ENCODE measurements around the gene RBMS2. TPM values are rescaled to one million over a fixed set of nuclear protein-coding genes. Genes with fewer than 3 reads are reported as not detected.

The RBMS2 gene
- total RNA-seq, 1 experiment from 2014 or later, result 31.0 TPM

DNA sequence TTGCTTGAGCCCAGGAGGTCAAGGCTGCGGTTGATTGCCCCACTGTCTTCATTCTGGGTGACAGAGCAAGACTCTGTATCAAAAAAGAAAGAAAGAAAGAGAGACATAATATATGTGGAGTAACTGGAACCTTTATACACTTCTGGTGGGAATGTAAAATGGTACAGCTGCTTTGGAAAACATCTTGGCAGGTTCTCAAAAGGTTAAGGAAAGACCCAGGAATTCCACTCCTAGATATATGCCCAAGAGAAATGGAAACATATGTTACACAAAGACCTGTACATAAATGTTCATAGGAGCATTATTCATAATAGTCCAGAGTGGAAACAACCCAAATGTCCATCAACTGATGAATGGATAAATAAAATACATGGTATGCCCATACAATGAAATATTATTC is 7.2 kb downstream of the RBMS2 start:
- Histone ChIP-seq H3K36me3 (peaks cover 29% of the 10 kb centered on the region), H3K9me3 (replicated peaks) (no peaks in the 10 kb centered on the region), H3K27me3 (replicated peaks) (no peaks in the 10 kb centered on the region), H3K4me3 (no peak overlapping the region), H3K27ac (no peak overlapping the region), H3K4me1 (replicated peaks) (peaks cover 62% of the 10 kb centered on the region)
- no peak for DNase-seq (ENCODE audit: low read depth in 1 of 2, low spot score in 2 of 2)

- no peak for DNase-seq (ENCODE audit: low read depth in 1 of 2, low spot score in 2 of 2)
- peaks cover 30% of the 10 kb centered on the region for H3K36me3 ChIP-seq
- no peaks in the 10 kb centered on the region for H3K27me3 ChIP-seq (replicated peaks)
- H3K4me1 ChIP-seq (replicated peaks), result peaks cover 54% of the 10 kb centered on the region
- no peak overlapping the region for H3K27ac ChIP-seq
- H3K9me3 ChIP-seq (replicated peaks), result no peaks in the 10 kb centered on the region
- H3K4me3 ChIP-seq, result no peak overlapping the region
Observed at GRCh38 chr12:56529656-56530055, 8.0 kb downstream of the RBMS2 start.

GRCh38 chr12:56530390-56531055 is 8.9 kb downstream of the RBMS2 start:
- no peak for DNase-seq (ENCODE audit: low read depth in 1 of 2, low spot score in 2 of 2)
- Histone ChIP-seq H3K36me3 (peaks cover 29% of the 10 kb centered on the region), H3K9me3 (replicated peaks) (no peaks in the 10 kb centered on the region), H3K27me3 (replicated peaks) (no peaks in the 10 kb centered on the region), H3K4me3 (no peak overlapping the region), H3K27ac (no peak overlapping the region), H3K4me1 (replicated peaks) (peaks cover 45% of the 10 kb centered on the region)

DNA sequence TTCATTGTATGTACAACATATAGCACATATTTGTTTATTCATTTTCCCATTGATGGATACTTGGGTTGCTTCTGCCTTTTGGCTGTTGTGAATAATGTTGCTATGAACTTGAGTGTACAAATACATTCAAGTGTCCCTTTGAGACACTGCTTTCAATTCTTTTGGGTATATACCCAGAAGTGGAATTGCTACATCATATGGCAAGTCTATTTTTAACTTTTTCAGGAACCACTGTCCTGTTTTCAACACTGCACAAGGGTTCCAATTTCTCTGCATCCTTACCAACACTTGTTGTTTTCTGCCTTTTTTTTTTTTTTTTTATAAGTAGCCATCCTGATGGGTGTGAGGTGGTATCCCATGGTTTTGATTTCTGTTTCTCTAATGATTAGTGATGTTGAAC is 15.9 kb downstream of the RBMS2 start:
- no peak for DNase-seq (ENCODE audit: low read depth in 1 of 2, low spot score in 2 of 2)
- H3K4me3 ChIP-seq, result no peak overlapping the region
- H3K27me3 ChIP-seq (replicated peaks), result no peaks in the 10 kb centered on the region
- H3K27ac ChIP-seq, result no peak overlapping the region
- H3K4me1 ChIP-seq (replicated peaks), result peaks cover 6% of the 10 kb centered on the region
- H3K36me3 ChIP-seq, result peaks cover 22% of the 10 kb centered on the region
- H3K9me3 ChIP-seq (replicated peaks), result no peaks in the 10 kb centered on the region

DNA sequence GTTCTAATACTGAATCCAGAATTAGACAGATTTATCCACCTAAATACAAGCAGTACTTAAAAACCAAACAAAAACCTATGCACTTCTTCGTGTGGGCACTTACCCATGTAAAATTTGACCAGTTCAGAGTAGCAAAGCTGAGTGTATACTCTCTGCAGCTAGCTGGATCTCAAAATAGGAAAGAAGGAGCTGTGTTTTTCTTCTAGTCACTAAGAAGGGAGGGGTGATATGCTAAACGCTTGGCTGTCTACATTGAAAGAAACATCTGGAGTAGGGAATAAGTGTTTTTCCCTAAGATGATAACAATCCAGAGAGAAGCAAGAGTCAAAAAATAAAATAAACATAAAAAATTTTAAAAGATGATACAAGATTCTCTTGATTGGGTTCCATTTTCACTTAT is 20.0 kb downstream of the RBMS2 start:
- Histone ChIP-seq H3K36me3 (peaks cover 36% of the 10 kb centered on the region), H3K27me3 (replicated peaks) (no peaks in the 10 kb centered on the region), H3K9me3 (replicated peaks) (no peaks in the 10 kb centered on the region), H3K4me3 (no peak overlapping the region), H3K27ac (no peak overlapping the region), H3K4me1 (replicated peaks) (peaks cover 6% of the 10 kb centered on the region)
- no peak for DNase-seq (ENCODE audit: low read depth in 1 of 2, low spot score in 2 of 2)

DNA sequence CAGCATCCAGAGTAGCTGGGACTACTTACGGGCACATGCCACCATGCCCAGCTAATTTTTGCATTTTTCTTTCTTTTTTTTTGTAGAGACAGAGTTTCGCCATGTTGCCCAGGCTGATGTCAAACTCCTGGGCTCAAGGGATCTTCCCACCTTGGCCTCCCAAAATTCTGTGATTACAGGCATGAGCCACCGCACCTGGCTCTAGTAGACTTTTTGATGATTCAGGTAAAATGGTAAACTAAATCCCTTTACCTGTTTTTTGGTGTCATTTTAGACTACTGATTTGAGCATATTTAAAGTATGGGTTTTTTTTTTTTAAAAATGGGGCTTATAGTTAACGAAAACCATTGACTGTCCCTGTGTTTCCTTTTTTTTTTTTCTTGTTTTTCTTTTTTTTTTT is 20.5 kb downstream of the RBMS2 start:
- no peak for DNase-seq (ENCODE audit: low read depth in 1 of 2, low spot score in 2 of 2)
- Histone ChIP-seq H3K27ac (no peak overlapping the region), H3K4me3 (no peak overlapping the region), H3K9me3 (replicated peaks) (no peaks in the 10 kb centered on the region), H3K36me3 (peaks cover 34% of the 10 kb centered on the region), H3K4me1 (replicated peaks) (peaks cover 3% of the 10 kb centered on the region), H3K27me3 (replicated peaks) (no peaks in the 10 kb centered on the region)

DNA sequence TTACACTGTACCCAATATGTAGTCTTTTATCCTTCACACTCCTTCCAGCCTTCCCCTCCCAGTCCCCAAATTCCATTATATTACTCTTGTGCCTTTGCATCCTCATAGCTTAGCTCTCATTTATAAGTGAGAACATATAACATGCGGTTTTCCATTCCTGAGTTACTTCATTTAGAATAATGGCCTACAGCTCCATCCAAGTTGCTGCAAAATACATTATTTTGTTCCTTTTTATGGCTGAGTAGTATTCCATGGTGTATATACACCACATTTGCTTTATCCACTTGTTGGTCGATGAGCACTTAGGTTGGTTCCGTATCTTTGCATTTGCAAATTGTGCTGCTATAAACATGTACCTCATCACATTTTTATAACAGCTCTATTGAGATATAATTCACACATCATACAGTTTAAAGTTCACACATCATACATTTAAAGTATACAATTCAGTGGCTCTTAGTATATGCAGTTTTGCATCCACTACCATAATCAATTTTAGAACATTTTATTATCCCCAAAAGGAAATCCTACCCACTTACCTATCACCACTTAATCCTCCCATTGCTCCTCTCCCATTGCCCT is 23.5 kb downstream of the RBMS2 start:
- DNase-seq (ENCODE audit: low read depth in 1 of 2, low spot score in 2 of 2), result no peak
- no peaks in the 10 kb centered on the region for H3K9me3 ChIP-seq (replicated peaks)
- H3K4me3 ChIP-seq, result no peak overlapping the region
- no peaks in the 10 kb centered on the region for H3K27me3 ChIP-seq (replicated peaks)
- no peak overlapping the region for H3K27ac ChIP-seq
- H3K36me3 ChIP-seq, result peaks cover 25% of the 10 kb centered on the region
- H3K4me1 ChIP-seq (replicated peaks), result no peaks in the 10 kb centered on the region

DNA sequence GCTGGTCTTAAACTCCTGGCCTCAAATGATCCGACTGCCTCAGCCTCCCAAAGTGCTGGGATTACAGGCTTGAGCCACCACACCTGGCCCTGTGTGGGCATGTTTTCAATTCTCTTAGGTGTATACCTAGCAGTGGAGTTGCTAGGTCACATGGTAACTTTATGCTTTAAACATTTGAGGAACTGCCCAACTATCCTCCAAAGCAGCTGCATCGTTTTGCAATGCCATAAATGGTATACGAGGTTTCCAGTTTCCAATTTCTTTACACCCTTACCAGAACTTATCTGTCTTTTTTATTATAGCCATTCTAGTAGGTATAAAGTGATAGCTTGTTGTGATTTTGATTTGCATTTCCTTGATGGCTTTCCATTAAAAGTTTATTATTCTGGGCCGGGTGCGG is 25.1 kb downstream of the RBMS2 start:
- H3K36me3 ChIP-seq, result peaks cover 19% of the 10 kb centered on the region
- no peak overlapping the region for H3K4me3 ChIP-seq
- H3K9me3 ChIP-seq (replicated peaks), result no peaks in the 10 kb centered on the region
- no peak overlapping the region for H3K27ac ChIP-seq
- no peak for DNase-seq (ENCODE audit: low read depth in 1 of 2, low spot score in 2 of 2)
- no peaks in the 10 kb centered on the region for H3K4me1 ChIP-seq (replicated peaks)
- H3K27me3 ChIP-seq (replicated peaks), result no peaks in the 10 kb centered on the region

GRCh38 chr12:56551070-56551469 is 29.4 kb downstream of the RBMS2 start:
- Histone ChIP-seq H3K36me3 (peaks cover 24% of the 10 kb centered on the region), H3K27ac (no peak overlapping the region), H3K9me3 (replicated peaks) (no peaks in the 10 kb centered on the region), H3K4me1 (replicated peaks) (no peaks in the 10 kb centered on the region), H3K27me3 (replicated peaks) (no peaks in the 10 kb centered on the region), H3K4me3 (no peak overlapping the region)
- DNase-seq (ENCODE audit: low read depth in 1 of 2, low spot score in 2 of 2), result no peak

GRCh38 chr12:56565510-56566101 is 44.0 kb downstream of the RBMS2 start:
- no peak for DNase-seq (ENCODE audit: low read depth in 1 of 2, low spot score in 2 of 2)
- Histone ChIP-seq H3K27ac (no peak overlapping the region), H3K4me3 (no peak overlapping the region), H3K4me1 (replicated peaks) (peaks cover 3% of the 10 kb centered on the region; the same call in 1 of the 2 replicates), H3K27me3 (replicated peaks) (no peaks in the 10 kb centered on the region), H3K9me3 (replicated peaks) (no peaks in the 10 kb centered on the region), H3K36me3 (peaks cover 90% of the 10 kb centered on the region)

GRCh38 chr12:56568146-56568545 is 46.5 kb downstream of the RBMS2 start:
- H3K9me3 ChIP-seq (replicated peaks), result no peaks in the 10 kb centered on the region
- no peak overlapping the region for H3K27ac ChIP-seq
- H3K4me3 ChIP-seq, result no peak overlapping the region
- H3K36me3 ChIP-seq, result peaks cover 91% of the 10 kb centered on the region
- peaks cover 3% of the 10 kb centered on the region; the same call in 1 of the 2 replicates for H3K4me1 ChIP-seq (replicated peaks)
- no peak for DNase-seq (ENCODE audit: low read depth in 1 of 2, low spot score in 2 of 2)
- H3K27me3 ChIP-seq (replicated peaks), result no peaks in the 10 kb centered on the region

DNA sequence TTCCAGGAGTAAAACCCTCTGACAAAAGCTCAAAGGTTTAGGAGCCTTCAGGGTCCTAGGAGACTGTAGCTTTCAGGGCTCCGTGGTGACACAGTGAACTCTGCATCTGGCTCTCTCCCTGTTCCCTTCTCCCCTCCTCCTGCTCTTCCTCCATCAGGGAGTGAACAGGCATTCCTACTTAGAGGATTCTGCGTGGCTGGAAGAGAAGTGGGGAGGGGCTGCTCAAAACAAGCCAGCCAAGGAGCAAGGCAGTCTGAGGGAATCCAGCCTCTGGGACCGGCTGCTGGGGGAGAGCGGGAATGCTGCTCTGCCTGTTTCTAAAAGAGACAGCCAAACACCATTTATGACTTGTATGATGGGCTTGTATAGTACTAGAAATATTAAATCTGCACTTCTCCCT is 49.5 kb downstream of the RBMS2 start:
- Histone ChIP-seq H3K27me3 (replicated peaks) (no peaks in the 10 kb centered on the region), H3K4me1 (replicated peaks) (no peaks in the 10 kb centered on the region), H3K36me3 (peaks cover 88% of the 10 kb centered on the region), H3K27ac (no peak overlapping the region), H3K9me3 (replicated peaks) (no peaks in the 10 kb centered on the region), H3K4me3 (no peak overlapping the region)
- no peak for DNase-seq (ENCODE audit: low read depth in 1 of 2, low spot score in 2 of 2)

DNA sequence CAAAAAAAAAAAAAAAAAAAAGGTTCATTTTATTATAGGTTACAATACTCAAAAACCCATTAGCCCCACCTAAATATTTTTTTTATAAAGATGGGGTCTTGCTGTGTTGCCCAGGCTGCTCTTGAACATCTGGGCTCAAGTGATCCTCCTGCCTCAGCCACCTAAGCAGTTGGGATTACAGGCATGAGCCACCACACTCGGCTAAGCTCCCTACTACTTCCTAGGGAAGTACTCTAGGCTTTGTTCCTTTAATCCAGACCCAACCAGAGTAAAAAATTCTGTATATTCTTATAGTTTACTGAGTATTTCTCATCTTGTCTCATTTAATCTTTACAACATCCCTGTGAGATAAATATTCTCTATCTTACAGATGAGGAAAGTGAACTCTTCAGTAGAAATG is 50.7 kb downstream of the RBMS2 start:
- Histone ChIP-seq H3K27ac (no peak overlapping the region), H3K4me1 (replicated peaks) (no peaks in the 10 kb centered on the region), H3K36me3 (peaks cover 80% of the 10 kb centered on the region), H3K9me3 (replicated peaks) (no peaks in the 10 kb centered on the region), H3K27me3 (replicated peaks) (no peaks in the 10 kb centered on the region), H3K4me3 (no peak overlapping the region)
- no peak for DNase-seq (ENCODE audit: low read depth in 1 of 2, low spot score in 2 of 2)

DNA sequence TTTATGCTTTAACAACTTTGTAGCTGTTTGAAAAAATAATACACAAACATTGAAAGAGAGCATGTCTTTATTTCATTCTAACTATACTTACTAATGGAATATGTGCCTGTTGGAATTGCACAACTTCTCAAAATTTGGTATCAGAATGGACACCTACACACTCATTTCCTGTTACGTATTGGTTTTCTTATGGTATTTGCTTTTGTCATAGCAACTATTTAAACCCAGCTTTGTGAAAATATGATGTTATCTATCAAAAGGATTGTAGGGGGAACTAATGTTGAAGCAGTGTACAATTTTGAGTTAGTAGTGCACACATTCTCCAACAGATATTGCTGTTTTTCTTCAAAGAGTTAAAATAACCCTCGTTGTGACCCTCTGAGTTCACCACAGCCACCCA is 52.6 kb downstream of the RBMS2 start:
- no peaks in the 10 kb centered on the region for H3K27me3 ChIP-seq (replicated peaks)
- no peaks in the 10 kb centered on the region for H3K9me3 ChIP-seq (replicated peaks)
- H3K27ac ChIP-seq, result no peak overlapping the region
- no peaks in the 10 kb centered on the region for H3K4me1 ChIP-seq (replicated peaks)
- H3K4me3 ChIP-seq, result no peak overlapping the region
- DNase-seq (ENCODE audit: low read depth in 1 of 2, low spot score in 2 of 2), result no peak
- H3K36me3 ChIP-seq, result peaks cover 77% of the 10 kb centered on the region

Data from SJSA1 (cell line).